ENCODE measurements around the gene MACF1.

GRCh38 chr1:39488793-39489566, 284.5 kb downstream of the MACF1 start:
- TF ChIP-seq CTCF (IDR thresholded peaks at IDR 0.05 in 4 of 5, conservative IDR thresholded peaks at IDR 0.05 in 1 of 5), result no peak
- no peak for TF ChIP-seq POLR2A (IDR thresholded peaks at IDR 0.05)

Measured in gastrocnemius medialis (tissue), 4 donors.